DLD1 (cell line): ENCODE measurements around the gene C10orf53.

Experiments used
- in situ Hi-C: cut with HindIII; loops from 2 replicates; pipeline ENCODE4 v1.10.0; 2017; ENCODE audit warnings: low sequenced_read_pairs

The C10orf53 gene

DNA sequence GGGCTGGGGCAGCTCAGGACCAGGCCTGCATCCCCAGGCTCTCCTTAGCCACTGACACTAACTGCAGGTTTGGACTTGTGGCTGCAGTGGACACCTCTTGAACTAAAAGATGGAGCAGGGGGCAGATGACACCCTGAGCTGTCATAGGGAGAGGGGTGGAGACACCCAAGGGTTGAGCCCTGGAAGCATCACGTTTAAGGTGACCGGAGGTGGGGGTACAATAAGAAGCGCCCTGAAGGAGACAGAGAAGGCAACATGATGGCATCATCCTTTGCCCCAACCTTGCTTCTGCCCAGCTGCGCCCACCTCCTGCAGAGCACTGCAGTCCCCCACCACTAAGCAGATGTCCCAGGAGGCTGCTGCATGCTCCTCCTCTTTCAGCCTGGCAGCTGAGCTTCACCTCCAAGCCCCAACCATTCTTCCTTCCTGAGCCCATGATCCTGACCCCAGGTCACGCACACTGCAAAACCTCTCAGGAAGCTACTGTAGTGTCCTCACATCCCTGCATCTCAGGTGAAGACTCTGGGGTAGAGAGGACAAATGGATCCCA is 57.2 kb downstream of the C10orf53 start:
- in situ Hi-C loops: no loop called here

DNA sequence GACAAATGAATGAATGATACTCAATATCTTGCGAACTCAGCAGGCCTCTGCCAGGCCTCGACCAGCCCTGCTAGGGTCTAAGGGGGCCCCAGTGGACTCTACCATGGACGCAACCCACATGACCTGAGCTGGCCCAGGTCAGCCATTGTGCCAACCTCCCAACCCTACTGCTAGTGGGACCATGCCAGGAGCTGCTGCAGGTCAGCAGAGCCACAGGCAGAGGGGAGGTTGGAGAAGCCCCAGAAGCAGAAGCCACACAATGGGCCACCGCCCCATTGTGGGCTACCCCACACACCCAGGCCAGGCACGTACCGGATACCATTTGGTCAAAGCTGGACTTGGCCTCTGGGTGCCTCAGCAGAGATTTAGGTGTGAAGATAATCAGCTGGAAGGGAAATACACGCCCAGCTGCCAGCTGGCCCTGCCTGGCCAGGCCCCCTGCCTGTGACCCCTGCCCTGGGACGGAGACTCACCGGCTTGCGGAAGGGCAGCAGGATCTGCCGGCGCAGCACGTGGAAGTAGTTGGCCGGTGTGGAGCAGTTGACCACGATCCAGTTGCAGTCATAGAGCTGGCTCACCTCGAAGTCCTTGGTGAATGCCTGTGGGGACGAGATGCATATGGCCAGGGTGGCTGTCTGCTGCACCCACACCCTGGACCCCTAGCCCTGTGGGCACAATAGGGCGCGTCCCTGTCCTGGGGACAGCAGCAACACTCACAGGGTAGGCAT is 58.2 kb downstream of the C10orf53 start:
- in situ Hi-C loops: no loop called here

DNA sequence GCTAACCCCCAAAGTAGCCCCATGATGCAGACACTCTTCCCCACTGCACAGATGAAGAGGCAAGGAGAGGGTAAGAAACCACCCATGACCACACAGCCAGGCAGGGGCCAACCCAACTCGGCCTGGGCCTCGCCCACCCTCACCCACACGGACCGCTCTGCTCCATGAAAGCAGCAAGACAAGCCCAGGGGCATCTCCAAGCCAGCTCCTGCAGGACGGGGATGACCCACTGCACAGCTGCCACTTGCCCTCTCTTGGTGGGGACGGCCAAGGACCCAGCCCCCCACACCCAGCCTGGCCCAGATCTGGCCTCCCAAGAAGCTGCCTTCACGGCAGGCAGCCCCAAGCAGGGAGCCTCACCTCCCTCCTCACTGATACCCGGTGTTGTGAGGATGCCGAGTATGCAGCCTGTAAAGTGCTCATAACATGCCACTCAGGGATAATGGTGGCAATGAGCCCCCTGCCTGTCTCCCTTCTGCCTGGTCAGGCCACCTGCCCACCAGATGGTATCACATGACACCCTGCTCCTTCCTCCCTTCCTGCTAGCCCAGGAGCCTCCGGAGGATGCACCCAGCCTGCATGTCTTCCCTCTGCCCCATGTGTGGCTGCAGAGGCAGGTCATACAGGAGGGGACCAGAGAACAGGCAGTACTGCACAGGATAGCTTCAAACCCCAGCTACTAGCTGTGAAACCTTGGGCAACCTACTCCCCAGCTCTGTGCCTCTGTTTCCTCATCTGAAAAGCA is 59.3 kb downstream of the C10orf53 start:
- in situ Hi-C loops: no loop called here

DNA sequence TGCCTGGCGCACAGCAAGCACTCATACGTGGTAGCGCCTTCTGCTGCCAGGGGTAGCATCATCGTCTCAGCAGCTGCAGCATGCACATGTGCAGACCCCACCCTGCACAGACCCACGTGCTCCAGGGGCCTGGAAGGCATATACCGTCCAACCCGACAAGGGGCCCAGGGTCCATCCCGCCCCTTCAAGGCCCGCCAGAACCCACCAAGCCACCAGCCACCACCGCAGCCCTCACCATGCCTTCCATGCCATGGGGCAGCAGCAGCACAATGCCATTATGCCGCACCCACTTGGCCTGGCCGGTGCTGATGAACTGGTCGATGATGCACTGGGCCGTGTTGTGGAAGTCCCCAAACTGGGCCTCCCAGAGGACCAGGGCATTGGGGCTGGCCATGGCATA is 60.0 kb downstream of the C10orf53 start:
- in situ Hi-C loops: no loop called here

DNA sequence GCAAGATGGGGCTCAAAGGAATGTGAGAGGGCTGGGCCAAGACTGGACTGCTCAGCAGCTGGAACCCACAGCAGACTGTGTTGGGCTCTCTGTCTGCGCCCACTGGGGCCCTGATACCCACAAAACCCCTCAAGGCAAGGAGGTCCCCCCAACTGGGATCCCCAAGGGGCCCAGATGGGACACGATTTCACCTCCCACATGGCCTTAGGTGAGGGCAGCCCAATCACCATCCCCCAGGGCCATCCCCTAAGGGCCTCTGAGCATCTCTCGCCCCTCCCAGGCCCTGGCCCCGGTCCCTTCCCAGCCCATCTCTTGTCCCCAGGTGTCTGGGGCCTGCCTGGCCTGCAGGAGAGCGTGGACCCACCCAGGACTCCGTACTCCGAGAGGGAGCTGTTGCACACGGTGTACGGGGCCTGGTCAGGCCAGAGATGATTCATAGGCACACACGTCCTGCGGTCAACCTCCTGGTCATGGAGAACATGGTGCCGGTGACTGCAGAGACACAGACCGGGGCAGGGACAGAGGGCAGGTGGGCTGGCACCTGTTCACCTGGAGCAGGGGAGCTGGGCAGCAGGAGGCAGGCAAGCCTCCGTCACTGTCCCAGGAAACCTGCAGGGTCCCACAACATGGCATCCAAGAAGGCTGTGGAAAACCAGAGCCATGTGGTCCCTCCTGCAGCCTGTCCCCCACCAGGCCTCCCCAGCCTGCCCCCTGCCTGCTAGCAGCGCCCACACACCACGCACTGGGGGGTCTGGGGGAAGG is 61.1 kb downstream of the C10orf53 start:
- in situ Hi-C loops: no loop called here

DNA sequence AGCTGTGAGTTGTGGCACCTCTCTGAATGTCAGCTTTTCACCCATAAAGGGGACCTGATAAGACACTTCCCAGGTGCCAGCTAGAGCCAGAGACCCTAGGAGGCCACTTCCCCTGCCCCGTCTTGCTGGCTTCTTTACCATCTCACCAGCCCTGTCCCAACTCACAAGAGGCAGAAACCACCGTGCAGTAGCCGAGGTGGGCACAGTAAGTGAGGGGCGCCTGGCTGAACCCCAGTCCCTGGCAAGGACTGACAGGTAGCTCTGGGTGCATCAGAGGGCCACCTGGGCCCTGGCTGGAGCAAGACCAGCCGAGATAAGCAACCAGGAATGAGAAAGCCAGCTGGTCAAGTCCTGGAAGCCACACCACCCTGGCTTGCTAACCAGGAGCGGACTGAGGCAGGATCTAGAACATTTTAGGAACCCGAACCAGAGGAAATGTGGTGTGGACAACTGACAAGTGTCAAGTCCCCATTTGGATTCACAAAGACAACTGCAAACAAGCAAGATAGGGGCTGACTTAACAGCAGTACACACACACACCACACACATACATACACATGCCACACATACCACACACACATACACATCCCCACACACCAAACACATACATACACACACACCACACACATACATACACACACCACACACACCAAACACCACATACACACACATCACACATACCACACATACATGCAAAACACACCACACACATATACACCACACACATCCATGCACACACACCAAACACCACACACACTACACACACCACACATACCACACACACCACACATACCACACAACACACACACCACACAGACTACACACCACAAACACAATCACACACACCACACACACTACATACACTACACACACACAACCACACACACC is 61.9 kb downstream of the C10orf53 start:
- in situ Hi-C loops: no loop called here

DNA sequence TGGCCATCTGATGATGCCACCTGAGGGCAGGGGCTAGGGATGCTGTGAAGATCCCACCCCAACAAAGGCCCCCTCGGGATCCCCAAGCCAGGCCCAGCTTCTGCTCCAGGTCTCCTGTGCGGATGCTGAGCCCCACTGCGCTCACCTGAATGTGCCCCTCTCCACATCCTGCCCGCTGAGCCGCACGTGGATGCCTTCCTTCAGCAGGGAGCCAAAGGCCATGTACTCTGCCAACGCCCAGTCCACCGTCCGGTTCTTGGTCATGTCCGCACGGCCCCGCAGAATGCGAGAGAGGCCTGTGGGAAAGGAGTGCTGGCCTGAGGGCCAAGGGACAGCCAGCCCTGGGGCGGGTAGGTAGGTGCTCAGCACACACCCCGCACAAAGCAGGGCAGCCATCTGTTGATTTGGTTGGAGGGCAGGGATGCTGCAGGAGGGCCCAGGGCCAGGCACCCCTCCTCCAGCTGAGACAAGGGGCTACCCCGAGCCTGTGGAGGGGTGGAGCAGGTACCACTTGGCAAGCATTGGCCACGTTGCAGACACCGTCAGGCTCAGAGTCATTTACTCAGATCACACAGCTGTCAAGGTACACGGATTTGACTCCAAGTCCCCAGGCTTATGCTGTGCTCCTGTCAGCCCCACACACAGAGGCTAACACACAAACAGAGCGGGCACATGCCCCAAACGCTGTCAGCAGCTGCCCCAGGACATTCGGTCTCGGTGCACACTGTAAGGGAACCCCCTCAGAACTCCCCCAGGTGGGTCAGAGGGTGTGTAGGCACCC is 63.4 kb downstream of the C10orf53 start:
- in situ Hi-C loops: no loop called here

DNA sequence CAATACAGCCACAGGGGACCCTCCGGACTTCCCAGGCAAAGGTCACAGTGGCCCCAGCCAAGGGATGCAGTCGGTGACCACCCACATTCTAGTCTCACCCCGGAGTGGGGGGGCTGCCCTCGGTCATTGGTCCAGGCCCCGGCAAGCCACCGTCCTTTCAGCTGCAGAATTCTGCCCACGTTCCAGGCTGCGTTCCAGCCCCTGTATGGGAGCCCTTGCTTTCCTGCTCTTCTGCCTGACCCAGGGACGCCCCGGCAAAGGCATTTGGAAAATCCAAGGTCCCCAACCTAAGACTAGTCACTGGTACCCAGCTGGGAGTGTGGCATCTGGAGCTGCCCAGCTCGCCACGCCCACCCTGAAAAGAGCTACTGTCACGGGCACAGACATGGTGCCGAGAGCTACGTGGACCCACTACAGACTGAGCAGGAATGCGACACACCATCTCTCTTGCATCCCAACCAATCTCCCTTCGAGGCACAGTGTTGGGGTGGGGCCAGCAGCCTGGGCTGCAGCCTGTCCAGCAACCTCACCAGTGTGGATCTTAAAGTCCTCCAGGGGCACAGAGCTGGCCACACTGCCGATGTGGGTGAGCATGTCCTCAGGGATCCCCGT is 64.1 kb downstream of the C10orf53 start:
- in situ Hi-C loops: no loop called here

DNA sequence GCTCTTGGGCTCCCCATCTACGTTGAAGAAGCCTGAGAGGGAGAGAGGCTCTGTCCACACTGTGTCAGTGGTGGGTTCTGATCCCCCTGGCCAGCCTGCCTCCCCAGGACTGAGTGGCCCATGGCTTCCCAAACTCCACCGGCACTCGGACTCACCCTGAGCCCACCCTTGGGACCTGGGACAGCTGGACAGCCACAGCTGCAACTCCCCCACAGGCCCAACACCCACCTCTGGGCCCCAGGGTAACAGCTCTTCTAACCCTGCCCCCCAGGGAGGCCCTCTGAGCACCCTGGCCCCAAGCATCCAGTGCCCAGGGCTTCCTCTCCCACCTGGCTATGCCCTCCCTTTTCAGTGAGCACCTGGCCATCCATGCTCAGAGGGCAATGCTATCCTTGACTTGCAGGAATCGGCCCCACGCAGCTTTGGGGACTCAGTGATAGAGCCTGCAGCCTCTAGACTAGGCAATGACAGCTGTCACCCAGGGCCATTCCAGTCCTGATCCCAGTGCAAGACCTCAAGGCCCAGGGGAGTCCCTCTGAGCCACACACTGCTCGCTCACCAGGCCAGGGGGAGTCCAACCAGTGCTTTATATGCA is 64.7 kb downstream of the C10orf53 start:
- in situ Hi-C loops: no loop called here

DNA sequence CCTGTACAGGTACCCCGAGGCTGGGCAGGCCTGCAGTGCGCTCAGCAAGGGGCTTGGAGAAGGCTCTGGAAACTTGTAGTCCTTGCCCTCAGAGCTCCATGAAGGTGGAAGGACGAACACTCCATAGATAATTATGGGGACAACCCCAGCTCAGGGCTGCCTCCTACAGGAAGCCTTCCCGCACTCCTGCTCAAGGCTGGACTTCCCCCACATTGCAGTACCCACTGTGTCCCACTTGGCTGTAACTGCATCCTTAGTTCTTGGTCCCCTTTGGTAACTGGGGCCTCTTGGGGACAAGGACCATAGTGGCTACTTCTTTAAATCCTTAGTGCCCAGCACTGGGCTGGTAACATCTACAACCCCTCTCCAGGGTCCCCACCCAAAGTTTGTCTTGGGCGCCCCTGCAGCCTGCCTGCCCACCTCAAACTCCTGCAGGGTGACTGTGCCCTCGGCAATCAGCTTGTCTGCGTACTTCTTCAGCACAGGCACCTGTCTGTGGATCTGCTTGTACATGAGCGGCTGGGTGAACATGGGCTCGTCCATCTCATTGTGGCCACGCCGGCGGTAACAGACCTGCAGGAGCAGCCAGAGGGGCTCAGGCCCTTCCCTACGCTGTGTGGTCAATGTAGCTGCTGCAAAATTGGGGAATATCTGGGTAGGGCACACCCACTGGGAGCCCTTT is 65.6 kb downstream of the C10orf53 start:
- in situ Hi-C loops: no loop called here

DNA sequence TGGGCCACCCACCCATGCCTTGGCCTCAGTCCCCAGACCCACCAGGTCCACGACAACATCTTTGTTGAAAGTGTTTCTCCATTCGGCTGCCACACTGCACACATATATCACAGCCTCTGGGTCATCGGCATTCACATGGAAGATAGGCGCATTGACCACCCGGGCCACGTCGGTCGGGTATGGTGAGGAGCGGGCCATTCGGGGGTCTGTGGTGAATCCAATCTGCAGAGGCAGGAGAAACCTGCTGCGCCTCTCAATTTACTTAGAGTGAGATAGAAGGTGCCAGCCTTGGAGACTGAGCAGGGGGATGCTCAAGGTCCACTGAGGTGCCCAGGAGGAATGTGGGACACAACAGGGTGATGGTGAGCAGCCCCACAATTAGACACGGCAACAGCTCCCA is 66.3 kb downstream of the C10orf53 start:
- in situ Hi-C loops: no loop called here

DNA sequence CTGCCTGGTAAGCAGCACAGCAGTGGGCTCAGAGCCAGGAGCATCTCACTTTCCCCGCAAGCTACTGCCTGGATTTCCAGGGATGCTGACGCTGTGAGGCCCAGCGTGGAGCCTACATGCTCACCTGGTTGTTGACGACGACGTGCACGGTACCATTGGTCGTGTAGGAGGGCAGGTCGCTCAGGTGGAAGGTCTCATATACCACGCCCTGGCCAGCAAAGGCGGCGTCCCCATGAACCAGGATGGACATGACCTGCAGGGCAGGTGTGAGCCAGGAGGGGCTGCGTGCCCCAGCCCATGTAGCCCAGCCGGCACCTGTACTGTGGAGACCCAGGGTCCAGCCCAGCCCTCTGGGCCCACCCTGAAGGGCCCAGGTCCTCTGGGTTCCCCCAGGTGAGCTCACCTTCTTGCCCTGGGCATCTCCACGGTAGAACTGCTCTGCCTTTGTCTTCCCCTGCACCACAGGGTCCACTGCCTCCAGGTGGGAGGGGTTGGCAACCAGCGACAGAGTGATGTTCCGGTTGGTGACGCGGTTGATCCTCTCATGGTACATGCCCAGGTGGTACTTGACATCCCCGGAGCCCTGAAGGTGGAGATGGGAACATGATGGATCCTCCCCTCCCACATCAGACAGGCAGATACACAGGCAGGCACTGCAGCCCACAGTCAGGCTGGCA is 67.3 kb downstream of the C10orf53 start:
- in situ Hi-C loops: no loop called here
